NCI-H187 treated with DMSO at 0.1 percent for 48 hours (cell line): Measurements from ENCODE around the gene E2F6.

ENCODE experiments used
- DNase-seq: peaks from one replicate; lab custom pipeline; 2025; lab: John Stamatoyannopoulos, UW

Gene E2F6

GRCh38 chr2:11465485-11466306, at the start of gene E2F6:
E2F6 (minus strand) TSS chr2:11466161; CDS start chr2:11465879, 282 bp downstream.
- peak; percentile 90 for DNase-seq

GRCh38 chr2:11515490-11515981, 49.6 kb upstream of the E2F6 start:
- DNase-seq, result no peak

- no peak for DNase-seq
Observed at GRCh38 chr2:11514904-11515303, 48.9 kb upstream of the E2F6 start.

- no peak for DNase-seq
Observed at GRCh38 chr2:11514081-11514730, 48.2 kb upstream of the E2F6 start.

GRCh38 chr2:11513319-11513718, 47.4 kb upstream of the E2F6 start:
- no peak for DNase-seq

- no peak for DNase-seq
Observed at GRCh38 chr2:11512431-11512830, 46.5 kb upstream of the E2F6 start.

- DNase-seq, result no peak
Observed at GRCh38 chr2:11509657-11510360, 43.8 kb upstream of the E2F6 start.

- no peak for DNase-seq
Observed at GRCh38 chr2:11508279-11508678, 42.3 kb upstream of the E2F6 start.

GRCh38 chr2:11507517-11507916, 41.6 kb upstream of the E2F6 start:
- DNase-seq, result no peak

GRCh38 chr2:11506611-11506969, 40.6 kb upstream of the E2F6 start:
- DNase-seq, result no peak

GRCh38 chr2:11505652-11506610, 40.0 kb upstream of the E2F6 start:
- DNase-seq, result no peak

- DNase-seq, result no peak
Observed at GRCh38 chr2:11503354-11503927, 37.5 kb upstream of the E2F6 start.

- no peak for DNase-seq
Observed at GRCh38 chr2:11502740-11503292, 36.9 kb upstream of the E2F6 start.

GRCh38 chr2:11500702-11501303, 34.8 kb upstream of the E2F6 start:
- no peak for DNase-seq

GRCh38 chr2:11499081-11499743, 33.3 kb upstream of the E2F6 start:
- DNase-seq, result no peak

- no peak for DNase-seq
Observed at GRCh38 chr2:11498543-11499034, 32.6 kb upstream of the E2F6 start.

GRCh38 chr2:11495844-11496681, 30.1 kb upstream of the E2F6 start:
- DNase-seq, result no peak

- no peak for DNase-seq
Observed at GRCh38 chr2:11494310-11494709, 28.3 kb upstream of the E2F6 start.

- no peak for DNase-seq
Observed at GRCh38 chr2:11493282-11493681, 27.3 kb upstream of the E2F6 start.
